T1000 (cell line): ENCODE results near the gene DCLK3.

Source experiments
- DNase-seq: peaks from one replicate; lab custom pipeline; 2025; ENCODE audit warnings: mixed read lengths; lab: John Stamatoyannopoulos, UW

The DCLK3 gene

DNA sequence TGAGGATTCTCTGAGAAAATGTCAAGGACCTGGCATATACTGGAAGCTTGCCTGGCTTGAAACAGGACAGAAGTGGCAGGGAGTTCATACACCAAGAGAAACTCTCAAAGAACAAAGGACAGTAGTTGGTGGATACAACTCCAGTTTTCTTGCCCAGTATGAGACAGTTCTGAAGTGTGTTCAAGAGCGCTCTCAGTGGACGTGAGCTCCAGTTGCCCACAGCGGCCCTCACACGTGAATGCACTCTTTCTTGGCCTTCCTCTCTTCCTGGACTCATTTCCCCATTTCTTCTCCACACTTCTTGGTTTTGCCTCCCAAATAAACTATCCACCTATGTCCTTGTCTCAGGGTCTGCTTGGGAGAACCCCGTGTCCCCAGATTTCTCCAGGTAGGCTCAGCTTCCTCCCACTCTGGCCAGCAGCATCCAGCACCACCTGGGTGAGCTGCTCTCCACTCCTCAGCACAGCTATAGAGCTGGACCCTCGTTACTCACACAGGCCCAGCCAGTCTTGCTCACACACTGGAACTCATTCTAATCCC lies 54.5 kb downstream of the DCLK3 start:
- DNase-seq = no peak

- no peak for DNase-seq
These were observed 55.1 kb downstream of the DCLK3 start for GRCh38 chr3:36709281-36709680.

- peak; percentile 71 for DNase-seq
These were observed 56.5 kb downstream of the DCLK3 start for GRCh38 chr3:36707623-36708409.

GRCh38 chr3:36705015-36705414 lies 59.3 kb downstream of the DCLK3 start:
- DNase-seq = no peak

- DNase-seq = no peak
These were observed 60.1 kb downstream of the DCLK3 start for GRCh38 chr3:36704280-36704679.

DNA sequence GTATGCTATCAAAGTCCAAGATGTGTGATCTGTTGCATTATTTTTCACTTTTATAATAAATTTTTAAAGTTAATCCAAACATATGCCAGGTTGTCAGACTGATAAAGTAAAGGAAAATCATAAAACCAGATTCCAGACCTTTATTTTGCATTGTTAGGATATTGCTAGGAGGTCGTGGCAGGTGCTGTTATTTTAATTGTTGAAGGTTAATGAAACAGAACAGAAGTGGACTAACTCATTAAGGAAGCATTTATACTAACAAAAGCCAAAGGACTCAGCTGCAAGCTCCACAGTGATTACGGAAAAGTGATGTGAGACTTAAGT lies 63.1 kb downstream of the DCLK3 start:
- no peak for DNase-seq

DNA sequence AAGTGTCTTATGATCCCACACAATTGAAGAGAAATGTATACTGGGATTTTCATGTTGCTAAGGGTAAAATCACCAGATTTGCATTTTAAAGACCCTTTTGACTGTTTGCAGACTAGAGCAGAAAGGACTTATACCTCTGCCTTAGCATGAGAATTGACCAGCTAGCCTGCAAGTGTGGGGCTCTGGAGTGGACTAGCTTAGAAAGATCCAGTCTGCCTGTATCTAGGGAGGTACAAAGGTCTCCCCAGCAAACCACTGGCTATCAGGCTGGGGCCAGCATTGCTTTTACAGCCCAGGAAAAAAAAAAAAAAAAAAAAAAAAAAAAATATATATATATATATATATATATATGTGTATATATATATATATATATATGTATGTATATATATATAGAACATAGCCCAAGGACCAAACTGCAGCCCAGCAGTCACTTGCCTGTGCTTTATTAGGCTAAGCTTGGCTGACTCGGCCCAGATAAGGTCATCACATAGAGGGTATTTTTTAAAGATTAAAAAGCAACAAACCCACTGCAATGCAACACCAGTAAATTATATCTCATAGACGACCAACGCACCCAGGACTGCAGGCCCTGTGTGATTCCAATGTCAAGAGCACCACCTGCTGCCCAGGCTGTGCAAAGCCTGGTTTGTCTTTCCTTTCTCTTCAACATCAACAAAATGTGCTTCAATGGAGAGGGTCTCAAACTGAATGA lies 63.7 kb downstream of the DCLK3 start:
- DNase-seq = peak; percentile 54

GRCh38 chr3:36698314-36698713 lies 66.0 kb downstream of the DCLK3 start:
- no peak for DNase-seq

- no peak for DNase-seq
These were observed 66.9 kb downstream of the DCLK3 start for GRCh38 chr3:36697229-36698001.

DNA sequence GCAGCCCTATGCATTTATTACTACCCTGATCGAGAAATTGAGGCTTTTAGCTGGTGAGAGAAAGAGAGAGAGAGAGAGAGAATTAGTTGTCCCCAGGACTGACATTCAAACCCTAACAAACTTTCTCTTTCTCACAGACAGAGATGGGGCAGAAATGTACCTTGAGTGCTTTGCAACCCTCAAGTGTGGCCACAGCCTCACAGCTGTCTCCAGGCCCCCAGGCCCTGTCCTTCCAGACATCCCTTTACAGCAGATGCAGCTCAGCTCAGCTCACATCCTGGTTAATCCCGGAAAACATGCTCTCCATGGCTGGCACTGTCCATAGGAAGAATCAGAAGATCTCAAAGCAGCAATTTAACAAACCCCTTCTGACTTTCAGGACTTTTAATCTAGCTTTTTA lies 67.6 kb downstream of the DCLK3 start:
- no peak for DNase-seq

- DNase-seq = no peak
These were observed 68.6 kb downstream of the DCLK3 start for GRCh38 chr3:36695769-36696137.

- no peak for DNase-seq
These were observed 69.1 kb downstream of the DCLK3 start for GRCh38 chr3:36695113-36695768.

GRCh38 chr3:36693670-36694069 lies 70.7 kb downstream of the DCLK3 start:
- no peak for DNase-seq

DNA sequence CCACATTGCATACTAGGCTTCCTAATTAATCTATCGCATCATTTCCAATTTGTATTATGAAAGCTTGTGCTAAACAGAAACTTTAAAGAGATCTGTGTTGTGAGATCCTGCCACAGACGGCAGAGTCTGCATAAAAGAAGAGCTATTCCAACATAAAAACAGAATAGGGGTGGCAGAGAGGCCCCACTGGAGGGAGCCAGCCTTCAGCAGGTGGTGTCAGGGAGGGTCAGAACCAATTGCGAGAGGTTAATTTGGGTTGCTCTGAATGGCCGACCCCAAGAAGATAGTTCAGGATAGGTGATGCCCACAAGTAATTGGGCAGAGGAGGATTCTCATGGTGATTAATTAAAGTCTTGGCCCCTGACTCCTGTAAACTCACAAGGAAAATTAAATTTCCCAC lies 74.8 kb downstream of the DCLK3 start:
- no peak for DNase-seq

DNA sequence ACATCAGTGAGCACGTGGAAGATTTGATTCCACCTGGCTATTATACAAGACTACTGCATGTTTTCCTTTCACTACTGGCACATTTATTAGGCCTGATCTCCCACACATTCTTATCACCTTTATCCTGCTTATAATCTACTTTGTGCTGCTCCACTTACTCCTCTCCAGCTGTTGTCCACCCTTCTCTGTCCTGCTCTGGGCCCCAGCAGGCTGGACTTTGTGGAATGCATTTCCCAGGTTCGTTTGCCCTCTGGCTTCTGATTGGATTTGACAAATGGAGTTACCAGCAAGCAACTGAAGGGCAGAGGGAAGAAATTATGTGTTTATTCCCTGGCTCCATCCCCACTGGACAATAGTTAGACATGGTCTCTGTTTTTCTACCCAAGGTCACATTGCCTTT lies 75.5 kb downstream of the DCLK3 start:
- no peak for DNase-seq

DNA sequence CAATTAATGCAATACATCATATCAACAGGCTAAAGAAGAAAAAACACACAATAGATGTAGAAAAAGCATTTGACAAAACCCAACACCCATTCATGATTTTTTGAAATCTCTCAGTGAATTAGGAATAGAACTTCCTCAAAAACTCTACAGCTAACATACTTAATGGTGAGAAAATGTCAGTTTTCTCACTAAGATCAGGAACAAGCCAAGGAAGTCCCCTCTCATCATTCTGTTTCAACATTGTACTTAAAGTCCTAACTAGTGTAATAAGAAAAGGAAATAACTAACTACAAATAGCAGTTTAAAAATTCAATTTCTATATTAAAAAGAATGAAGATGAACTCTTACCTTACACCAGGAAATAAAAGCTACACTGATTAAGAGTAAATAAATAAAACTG lies 77.8 kb downstream of the DCLK3 start:
- DNase-seq = no peak

DNA sequence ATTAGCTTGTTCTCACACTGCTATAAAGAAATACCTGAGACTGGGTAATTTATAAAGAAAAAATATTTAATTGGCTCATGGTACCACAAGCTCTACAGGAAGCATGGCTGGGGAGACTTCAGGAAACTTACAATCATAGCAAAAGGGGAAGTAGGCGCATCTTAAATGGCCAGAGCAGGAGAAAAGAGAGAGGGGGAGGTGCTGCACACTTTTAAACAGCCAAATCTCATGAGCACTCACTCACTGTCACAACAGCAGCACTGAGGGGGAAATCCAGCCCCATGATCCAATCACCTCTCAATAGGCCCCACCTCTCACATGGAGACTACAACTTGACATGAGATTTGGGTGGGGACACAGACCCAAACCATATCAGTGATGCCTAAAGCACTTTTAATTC lies 82.5 kb downstream of the DCLK3 start:
- no peak for DNase-seq

- no peak for DNase-seq
These were observed 83.4 kb downstream of the DCLK3 start for GRCh38 chr3:36680952-36681351.

GRCh38 chr3:36679384-36680200 lies 84.8 kb downstream of the DCLK3 start:
- DNase-seq = no peak

GRCh38 chr3:36678216-36679013 lies 85.9 kb downstream of the DCLK3 start:
- DNase-seq = no peak
